Activated CD4-positive, alpha-beta T cell treated with anti-CD3 and anti-CD28 coated beads for 24 hours (primary cell): Measurements from ENCODE around the gene CIRBP.

Experiments
- DNase-seq, 2 donors: peaks; one replicate each; pipeline ENCODE4 v3.0.0-alpha.2; 2020; ENCODE audit warnings: low read depth in 2 of 2

CIRBP gene

GRCh38 chr19:1255186-1256161 lies 13.7 kb upstream of the CIRBP start:
- no peak for DNase-seq

DNA sequence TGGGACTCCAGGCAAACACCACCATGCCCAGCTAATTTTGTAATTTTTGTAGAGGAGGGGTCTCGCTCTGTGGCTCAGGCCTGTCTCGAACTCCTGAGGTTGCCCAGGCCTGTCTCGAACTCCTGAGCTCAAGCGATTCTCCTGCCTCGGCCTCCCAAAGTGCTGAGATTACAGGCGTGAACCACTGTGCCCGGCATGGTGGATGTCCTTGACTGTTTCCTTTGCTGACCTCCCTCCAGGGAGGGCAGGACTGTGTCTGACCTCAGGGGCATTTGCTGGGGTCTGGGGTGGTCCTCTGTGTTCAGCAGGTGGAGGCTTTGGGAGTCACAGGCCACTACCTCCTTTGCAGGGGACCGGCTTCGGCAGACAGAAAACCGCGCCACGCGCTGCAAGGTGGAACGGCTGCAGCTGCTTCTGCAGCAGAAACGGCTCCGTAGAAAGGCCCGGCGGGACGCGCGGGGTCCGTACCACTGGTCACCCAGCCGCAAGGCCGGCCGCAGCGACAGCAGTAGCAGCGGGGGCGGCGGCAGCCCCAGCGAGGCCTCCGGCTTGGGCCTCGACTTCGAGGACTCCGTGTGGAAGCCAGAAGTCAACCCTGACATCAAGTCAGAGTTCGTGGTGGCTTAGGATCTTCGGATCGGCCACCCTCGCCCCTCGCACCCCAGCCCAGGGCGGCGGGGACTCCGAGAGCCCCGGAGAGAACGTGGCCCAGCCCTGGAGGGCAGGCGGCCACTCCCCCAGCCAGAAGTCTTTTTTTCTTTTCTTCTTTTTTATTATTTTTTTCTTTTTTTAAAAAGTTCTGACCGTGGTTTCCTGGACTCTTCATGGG lies 12.3 kb upstream of the CIRBP start:
- no peak for DNase-seq

DNA sequence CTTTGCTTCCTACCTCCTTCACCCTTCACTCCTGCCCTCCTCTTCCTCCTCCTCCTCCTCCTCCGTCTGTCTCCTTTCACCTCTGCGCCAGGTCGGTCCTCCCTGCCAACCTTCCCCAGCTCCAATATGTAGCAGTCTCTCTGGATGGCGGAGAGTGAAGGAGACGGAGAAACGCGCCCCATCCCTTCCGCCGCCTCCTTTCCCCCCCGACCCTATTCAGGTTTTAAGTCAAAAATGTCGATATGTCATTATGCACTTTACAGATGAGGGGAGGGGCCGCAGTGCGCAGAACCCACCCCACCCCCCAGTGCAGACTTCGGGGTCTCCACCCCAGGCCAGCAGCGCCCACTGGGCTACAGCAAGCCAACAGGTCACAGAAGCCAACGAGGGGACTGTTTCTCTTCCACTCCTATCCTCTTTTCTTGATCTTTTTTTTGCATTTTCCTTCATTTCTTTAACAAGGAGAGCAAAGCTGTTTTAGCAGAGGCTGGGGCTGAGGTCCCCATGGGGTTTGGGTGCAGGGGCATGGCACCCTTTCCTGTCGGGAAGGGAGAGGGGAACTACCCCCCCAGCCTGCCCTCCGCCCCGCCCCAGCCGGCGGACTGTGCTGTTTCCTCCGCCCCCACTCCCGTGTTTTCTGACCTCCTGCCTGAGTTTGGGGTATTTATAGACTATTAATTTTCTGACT lies 11.5 kb upstream of the CIRBP start:
- DNase-seq: no peak

DNA sequence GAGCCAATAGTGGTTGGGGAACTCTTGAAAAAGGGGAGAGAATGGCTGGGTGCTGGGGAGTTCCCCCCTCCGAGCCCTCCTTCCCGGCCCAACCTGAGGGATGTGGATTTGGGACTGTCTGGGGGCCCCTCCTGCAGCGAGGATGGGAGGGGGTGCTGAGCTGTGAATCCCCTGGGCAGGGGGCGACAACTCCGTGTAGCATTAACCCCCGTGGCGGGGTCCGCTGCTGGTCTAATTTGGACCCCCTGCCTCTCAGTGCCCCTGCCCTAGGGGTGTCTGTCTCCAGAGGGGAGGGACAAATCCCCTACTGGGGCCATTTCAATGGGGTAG lies 11.0 kb upstream of the CIRBP start:
- no peak for DNase-seq

DNA sequence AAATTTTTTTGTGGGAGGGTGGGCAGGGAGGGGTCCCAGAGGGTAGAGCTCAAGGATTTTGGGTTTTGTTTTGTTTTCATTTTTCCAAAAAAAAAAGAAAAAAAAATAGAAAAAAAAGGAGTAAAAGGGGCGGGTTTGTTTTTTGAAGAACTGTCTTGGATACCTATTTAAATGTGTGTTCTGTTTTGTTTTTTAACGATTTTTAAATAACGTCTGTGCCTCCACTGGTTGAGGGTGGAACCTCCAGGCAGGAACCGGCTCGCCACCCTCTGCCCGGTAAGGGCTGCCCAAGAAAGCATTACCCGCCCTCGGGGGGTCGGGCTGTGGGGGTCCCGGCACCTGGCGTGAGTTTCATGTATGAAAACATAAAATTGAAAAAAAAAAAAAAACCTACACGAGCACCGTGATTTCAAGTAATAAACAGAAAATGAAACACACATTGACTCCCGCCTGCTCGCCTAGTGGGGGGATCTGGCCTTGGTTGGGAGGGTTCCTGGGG lies 10.4 kb upstream of the CIRBP start:
- DNase-seq: no peak

DNA sequence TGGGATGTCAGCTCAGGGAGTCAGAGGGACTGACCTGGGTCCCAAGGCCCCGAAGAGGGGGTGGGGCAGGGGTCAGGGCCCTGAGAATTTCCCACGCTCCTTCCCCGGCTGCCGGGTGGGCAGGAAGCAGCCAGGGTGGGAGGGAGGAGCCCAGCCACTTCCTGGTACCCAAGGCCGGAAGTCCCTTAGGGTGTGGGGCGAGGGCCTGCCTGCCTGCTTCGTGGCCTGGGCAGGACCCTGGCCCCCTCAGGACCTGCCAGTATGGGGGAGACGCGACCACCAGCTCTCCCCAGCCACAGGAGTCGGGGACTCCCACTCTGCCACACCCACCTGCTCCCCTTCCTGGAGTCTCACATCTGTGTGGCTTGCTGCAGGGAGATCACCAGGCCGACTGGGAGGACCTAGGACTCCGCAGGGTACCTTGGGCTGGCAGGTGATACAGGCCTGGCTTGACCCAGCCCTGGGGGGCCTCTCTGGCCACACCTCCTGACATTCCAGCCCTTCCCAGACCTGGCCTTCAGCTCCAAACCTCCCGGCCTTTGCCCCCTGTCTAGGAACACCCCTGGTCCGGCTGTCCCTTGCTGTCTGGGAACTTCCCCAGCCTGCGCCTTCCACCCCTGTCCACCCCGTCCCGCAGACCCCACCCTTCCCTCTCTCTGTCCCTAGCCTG lies 9.8 kb upstream of the CIRBP start:
- peak in 1 of 2 donors; percentile 63 for DNase-seq

DNA sequence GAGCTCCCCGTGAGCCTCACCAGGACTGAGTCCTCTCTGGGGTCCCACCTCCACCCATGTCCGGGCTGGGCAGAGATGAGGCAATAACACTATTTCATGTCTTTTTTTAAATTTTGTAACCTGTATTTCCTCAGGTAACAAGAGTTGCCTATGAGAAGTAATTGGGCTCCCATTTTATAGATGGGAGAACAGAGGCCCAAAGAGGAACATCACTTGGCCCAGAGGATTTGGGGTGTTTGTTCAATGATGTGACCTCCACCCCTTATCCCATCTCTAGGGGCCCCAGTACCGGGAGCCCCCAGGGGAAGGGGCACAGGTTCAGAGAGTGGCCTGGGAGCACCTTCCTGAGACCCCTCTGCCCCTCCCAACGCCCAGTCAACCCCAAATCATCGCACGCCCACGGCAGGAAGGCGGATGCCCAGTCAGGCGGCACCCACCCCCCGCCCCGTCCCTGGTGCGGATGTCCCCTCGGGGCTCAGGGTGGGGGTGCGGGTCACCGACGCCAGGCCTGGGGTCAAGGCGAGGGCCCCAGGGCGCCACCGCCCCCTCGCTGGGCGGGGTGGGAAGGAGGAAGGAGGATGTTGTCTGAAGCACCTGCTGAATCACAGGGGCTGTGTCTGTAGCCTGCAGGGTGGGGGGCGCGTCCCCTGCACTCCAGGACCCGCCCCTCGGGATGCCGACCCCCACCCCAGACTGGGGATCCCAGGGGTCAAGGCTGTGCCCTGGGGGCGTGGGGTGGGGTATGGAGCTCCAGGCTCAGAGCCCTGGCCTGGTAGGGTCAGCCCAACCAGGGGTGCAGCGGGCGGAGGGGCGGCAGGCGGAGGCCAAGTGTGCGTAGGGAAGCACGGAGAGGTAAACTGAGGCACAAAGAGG lies 9.0 kb upstream of the CIRBP start:
- no peak for DNase-seq

- DNase-seq: peak; percentile 95
Observed at GRCh38 chr19:1260749-1261537, 8.2 kb upstream of the CIRBP start.

GRCh38 chr19:1261538-1261797 lies 7.7 kb upstream of the CIRBP start:
- no peak for DNase-seq

- no peak for DNase-seq
Observed at GRCh38 chr19:1261798-1262622, 7.1 kb upstream of the CIRBP start.

DNA sequence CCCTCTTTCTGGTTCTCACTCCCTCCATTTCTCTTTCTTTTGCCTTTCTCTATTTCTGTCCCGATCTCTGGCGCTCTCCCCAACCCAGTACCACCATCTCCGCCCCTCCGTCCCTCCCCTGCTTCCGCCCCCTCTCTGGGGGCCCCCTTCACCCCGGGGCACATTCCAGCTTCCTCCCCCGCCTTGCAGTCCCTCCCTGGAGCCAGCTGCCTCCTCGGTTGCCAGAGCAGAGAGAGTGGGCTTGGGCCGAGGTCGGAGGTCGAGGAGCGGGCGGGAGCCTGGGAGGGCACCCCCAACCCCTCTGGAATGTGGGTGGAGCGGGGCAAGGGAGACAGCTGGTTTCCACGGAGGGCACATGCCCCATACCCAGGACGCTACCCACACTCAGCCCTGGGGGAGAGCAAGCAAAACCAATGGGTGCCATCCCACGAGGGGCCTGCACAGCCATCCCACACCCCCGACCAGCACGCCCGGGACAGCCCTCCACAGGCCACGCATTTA lies 6.5 kb upstream of the CIRBP start:
- no peak for DNase-seq

DNA sequence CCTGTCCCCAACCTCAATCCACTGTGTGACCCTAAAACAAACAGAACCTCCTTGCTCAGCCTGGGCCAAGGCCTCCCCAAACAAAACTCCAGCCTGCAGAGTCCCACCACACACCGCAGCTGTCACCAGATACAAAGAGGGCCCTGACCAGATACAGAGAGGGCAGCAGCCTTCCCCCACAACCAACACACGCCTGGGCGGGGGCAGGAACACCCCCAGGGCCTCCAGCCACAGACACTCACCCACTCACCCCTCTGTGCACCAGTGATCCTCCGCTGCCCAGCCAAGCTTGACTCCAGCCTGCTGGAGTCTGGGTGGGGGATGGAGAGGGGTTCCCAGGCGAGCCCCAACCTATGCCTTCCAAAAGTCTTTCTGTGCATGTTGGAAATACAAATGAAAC lies 5.9 kb upstream of the CIRBP start:
- DNase-seq: no peak

- DNase-seq: no peak
Observed at GRCh38 chr19:1264801-1265614, 4.1 kb upstream of the CIRBP start.

DNA sequence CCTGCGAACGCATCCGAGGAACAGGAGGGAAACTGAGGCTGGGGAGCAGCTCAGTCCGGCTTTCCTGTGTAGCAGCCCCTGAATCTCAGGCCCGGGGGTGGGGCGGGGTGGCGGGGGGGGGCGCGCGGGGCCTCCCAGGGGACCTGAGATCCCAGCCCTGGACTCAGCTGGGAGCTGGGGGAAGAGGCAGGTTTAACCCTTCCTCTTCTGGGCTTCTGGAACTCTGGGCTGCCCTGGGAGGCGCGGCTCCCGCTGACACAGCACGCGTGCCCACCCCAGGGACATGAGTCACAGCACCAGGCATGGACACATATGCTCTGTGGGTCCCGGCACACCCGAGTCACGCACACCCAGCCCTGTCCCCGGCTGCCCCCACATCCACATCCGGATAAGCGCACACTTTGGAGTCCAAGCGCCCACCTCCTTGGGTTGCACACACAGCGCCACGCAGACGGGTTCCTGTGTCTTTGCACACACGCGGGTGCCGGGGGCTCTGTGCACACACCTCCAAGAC lies 3.5 kb upstream of the CIRBP start:
- peak in 1 of 2 donors; percentile 27 for DNase-seq

GRCh38 chr19:1266129-1266915 lies 2.8 kb upstream of the CIRBP start:
- peak; percentile 69 to 78 for DNase-seq

- DNase-seq: peak in 1 of 2 donors; percentile 61
Observed at GRCh38 chr19:1266916-1267476, 2.1 kb upstream of the CIRBP start.
